ENCODE measurements around the gene PARP6.

PARP6 gene

DNA sequence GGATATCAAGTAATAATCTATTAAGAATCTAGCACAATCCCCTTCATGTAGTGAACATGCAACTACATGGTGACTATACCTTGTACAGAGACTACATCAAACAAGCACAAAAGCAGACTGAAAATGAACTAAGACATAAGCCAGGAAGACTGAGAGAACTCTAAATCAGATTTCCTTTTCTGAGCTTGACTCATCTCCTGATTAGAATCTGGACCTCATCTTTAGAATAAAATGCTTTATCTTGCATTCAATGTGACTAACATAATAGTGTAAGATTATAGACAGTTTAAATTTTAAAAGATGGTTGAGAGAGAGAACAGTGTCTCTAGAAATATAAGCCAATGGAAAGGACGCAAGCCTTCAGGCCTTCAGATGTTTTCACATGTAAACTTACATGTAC lies 23.8 kb downstream of the PARP6 start:
- ChIA-PET POLR2A (interaction anchor here (0.6 kb wide), 1 partner anchor 41 kb away, joined by 3 read pairs; no protein-coding TSS in a partner anchor), CTCF (no interaction called here)
- no peak for DNase-seq (ENCODE audit: low read depth, low spot score)
- TF ChIP-seq, protein P1, sequence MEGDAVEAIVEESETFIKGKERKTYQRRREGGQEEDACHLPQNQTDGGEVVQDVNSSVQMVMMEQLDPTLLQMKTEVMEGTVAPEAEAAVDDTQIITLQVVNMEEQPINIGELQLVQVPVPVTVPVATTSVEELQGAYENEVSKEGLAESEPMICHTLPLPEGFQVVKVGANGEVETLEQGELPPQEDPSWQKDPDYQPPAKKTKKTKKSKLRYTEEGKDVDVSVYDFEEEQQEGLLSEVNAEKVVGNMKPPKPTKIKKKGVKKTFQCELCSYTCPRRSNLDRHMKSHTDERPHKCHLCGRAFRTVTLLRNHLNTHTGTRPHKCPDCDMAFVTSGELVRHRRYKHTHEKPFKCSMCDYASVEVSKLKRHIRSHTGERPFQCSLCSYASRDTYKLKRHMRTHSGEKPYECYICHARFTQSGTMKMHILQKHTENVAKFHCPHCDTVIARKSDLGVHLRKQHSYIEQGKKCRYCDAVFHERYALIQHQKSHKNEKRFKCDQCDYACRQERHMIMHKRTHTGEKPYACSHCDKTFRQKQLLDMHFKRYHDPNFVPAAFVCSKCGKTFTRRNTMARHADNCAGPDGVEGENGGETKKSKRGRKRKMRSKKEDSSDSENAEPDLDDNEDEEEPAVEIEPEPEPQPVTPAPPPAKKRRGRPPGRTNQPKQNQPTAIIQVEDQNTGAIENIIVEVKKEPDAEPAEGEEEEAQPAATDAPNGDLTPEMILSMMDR (IDR thresholded peaks at IDR 0.05; ENCODE audit: insufficient read depth, low read length, missing control alignments) = no peak
- H3K4me3 ChIP-seq (ENCODE audit: low read depth, low read length) = no peak overlapping the region

DNA sequence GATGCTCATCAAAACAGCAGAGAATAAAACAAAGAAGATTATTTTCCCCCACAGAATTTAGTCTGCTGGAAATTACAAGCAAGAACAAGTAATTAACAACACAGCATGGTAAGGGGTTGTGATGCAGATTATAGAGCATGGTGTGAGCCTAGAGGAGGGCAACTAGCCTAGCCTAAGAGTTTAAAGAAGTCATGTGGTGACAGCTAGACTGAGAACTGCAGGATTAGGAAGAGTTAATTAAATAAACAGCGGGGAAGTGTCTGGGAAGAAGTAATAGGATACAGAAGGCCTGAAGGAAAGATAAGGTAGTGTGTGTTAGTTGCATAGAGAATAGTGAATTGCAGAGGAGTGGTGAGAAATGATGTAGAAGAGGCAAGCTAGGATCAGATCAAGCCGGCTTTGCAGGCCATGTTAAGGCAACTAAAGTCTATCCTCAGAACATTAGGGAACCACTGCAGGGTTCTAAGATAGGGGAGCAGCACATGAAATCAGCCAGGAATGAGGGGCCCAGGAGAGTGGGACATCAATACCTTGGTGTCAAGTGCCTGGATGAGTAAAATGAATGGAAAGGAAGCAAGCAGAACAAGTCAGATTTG lies 29.5 kb downstream of the PARP6 start:
- TF ChIP-seq, protein P1 (IDR thresholded peaks at IDR 0.05; ENCODE audit: insufficient read depth, low read length, missing control alignments) = no peak
- ChIA-PET POLR2A (interaction anchor here (0.9 kb wide), 1 partner anchor 11 kb away, joined by 4 read pairs; the partner anchor contains the start of gene PKM), CTCF (interaction anchor here (1.0 kb wide), 1 partner anchor 43 kb away, joined by 3 read pairs; no protein-coding TSS in a partner anchor)
- no peak overlapping the region for H3K4me3 ChIP-seq (ENCODE audit: low read depth, low read length)
- no peak for DNase-seq (ENCODE audit: low read depth, low spot score)

DNA sequence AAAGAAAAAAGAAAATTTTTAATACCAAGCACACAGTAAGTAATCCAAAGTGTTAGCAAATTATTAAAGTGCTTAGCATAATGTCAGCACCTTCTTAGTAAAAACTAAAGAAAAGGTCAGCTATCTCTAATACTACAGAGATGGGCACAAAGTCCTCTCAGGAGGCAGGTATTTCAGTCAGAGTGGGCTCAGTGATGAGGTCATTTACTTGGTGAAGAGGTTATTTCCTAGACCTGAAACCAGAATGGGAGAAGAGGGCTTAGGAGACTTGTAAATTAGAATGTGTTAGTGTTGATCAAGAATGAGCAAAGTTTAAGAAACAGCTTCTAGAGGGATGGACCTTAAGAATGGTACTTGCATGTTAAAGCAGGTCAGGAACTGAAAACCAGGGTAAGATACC lies 32.7 kb downstream of the PARP6 start:
- TF ChIP-seq, protein P1 (IDR thresholded peaks at IDR 0.05; ENCODE audit: insufficient read depth, low read length, missing control alignments) = no peak
- DNase-seq (ENCODE audit: low read depth, low spot score) = no peak
- H3K4me3 ChIP-seq (ENCODE audit: low read depth, low read length) = no peak overlapping the region
- POLR2A ChIA-PET = interaction anchor here (5.3 kb wide), 1 partner anchor 12 kb away, joined by 49 read pairs; no protein-coding TSS in a partner anchor
- CTCF ChIA-PET = interaction anchor here (1.1 to 2.4 kb wide), 5 partner anchors 9 to 34 kb away, joined by 3 to 8 read pairs (median 4); partner anchors contain the start of gene PKM

DNA sequence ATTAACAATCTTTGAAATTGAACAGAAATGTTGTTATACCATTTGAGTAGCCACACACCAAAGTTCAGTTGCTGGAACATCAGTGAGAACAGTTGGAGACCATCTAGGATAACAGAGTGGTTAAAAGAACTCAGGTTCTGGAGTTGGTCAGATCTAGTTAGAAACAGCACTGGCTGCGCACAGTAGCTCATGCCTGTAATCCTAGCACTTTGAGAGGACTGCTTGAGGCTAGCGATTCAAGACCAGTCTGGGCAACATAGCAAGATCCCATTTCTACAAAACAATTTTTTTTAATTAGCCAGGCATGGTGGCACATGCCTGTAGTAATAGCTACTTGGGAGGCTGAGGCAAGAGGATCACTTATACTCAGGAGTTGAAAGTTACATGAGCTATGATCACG lies 33.8 kb downstream of the PARP6 start:
- CTCF ChIA-PET = interaction anchor here (1.1 to 2.4 kb wide), 4 partner anchors 11 to 38 kb away, joined by 4 to 8 read pairs (median 6); no protein-coding TSS in a partner anchor
- no peak for DNase-seq (ENCODE audit: low read depth, low spot score)
- TF ChIP-seq, protein P1 (IDR thresholded peaks at IDR 0.05; ENCODE audit: insufficient read depth, low read length, missing control alignments) = no peak
- POLR2A ChIA-PET = interaction anchor here (0.7 to 5.3 kb wide), 2 partner anchors 10 to 14 kb away, joined by 3 to 49 read pairs; no protein-coding TSS in a partner anchor
- H3K4me3 ChIP-seq (ENCODE audit: low read depth, low read length) = no peak overlapping the region

DNA sequence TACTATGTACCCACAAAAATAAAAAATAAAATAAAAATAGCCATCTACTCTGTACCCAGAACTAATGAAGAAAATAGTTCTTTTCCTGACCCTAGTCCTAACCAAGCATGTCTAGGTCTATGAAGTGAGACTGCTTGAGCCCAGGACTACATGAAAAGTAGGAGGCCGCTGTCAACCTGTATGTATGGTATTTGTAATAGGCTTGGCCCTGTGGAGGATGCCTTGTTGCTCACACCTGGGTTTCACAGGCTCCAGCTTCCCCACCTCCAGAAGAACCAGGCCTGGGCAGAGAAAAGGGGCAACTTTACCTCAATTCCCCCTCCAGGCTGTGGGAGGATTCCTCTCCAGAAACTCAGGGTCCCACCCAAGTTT lies 34.5 kb downstream of the PARP6 start:
- CTCF ChIA-PET = interaction anchor here (1.8 to 2.5 kb wide), 3 partner anchors 11 to 37 kb away, joined by 5 to 22 read pairs (median 6); no protein-coding TSS in a partner anchor
- no peak for DNase-seq (ENCODE audit: low read depth, low spot score)
- TF ChIP-seq, protein P1 (IDR thresholded peaks at IDR 0.05; ENCODE audit: insufficient read depth, low read length, missing control alignments) = no peak

More for the DNA sequence above, 34.5 kb downstream of the PARP6 start:
- H3K4me3 ChIP-seq (ENCODE audit: low read depth, low read length) = no peak overlapping the region
- POLR2A ChIA-PET = interaction anchor here (1.0 to 5.3 kb wide), 2 partner anchors 10 to 41 kb away, joined by 3 to 49 read pairs; partner anchors contain the start of gene GRAMD2A
